Spleen (tissue), 7 donors: ENCODE data around the gene ATXN1.

Source experiments
- CTCF ChIP-seq, 11 experiments: fragments of 200-600 bp in 7 of 11; fragments of 450-650 bp in 4 of 11; sonication (generic) in 4 of 11; IDR thresholded peaks in 8 of 11; conservative IDR thresholded peaks in 3 of 11; 1 replicate in 7 of 11; 2 replicates in 4 of 11; pipeline versions ENCODE4 v1.4.0 to v1.8.0; 2016 to 2021; ENCODE audit warnings: antibody characterized with exemption in 11 of 11, inconsistent platforms in 4 of 11, mild to moderate bottlenecking in 1 of 11
- POLR2A ChIP-seq, 3 donors: fragments of 450-650 bp; IDR thresholded peaks; one replicate each; pipeline ENCODE4 v1.5.1; 2017; ENCODE audit warnings: antibody characterized with exemption in 3 of 3, mild to moderate bottlenecking in 1 of 3
- POLR2AphosphoS5 ChIP-seq, 3 donors: sonication (generic); formaldehyde crosslinking; IDR thresholded peaks; one replicate each; pipeline ENCODE4 v1.5.1; 2017; ENCODE audit warnings: antibody characterized with exemption in 3 of 3
- donor health status: DM: no; HTN: no; CAD: no; lungs with moderate emphysema.
- donor health status: DM: no; HTN: no; CAD: no.
- donor health status: DM: no; HTN: no; CAD: no.

GRCh38 chr6:16698162-16698533, 63.1 kb downstream of the ATXN1 start:
- TF ChIP-seq CTCF (IDR thresholded peaks at IDR 0.05 in 8 of 11, conservative IDR thresholded peaks at IDR 0.05 in 3 of 11) (no peak), POLR2A (IDR thresholded peaks at IDR 0.05) (no peak), POLR2AphosphoS5 (IDR thresholded peaks at IDR 0.05) (no peak)
